Measurements from ENCODE around the gene C1orf159.

C1orf159 gene

GRCh38 chr1:1132956-1133750, 17.3 kb upstream of the C1orf159 start:
- peaks cover 28 to 59% of the 10 kb centered on the region in 2 donors for H3K4me1 ChIP-seq (ENCODE audit: control insufficient read depth in 2 of 2, insufficient read depth in 2 of 2, low read length in 2 of 2)
- no peaks in the 10 kb centered on the region for H3K36me3 ChIP-seq (ENCODE audit: control insufficient read depth in 2 of 2, insufficient read depth in 2 of 2, low read length in 2 of 2)
- peak overlapping the region; percentile 70 to 73 for H3K4me3 ChIP-seq (ENCODE audit: low read length in 2 of 2)
- H3K9ac ChIP-seq (ENCODE audit: low read depth in 1 of 2, low read length in 2 of 2): peak overlapping the region; percentile 63 to 90
- H3K27me3 ChIP-seq (ENCODE audit: control insufficient read depth in 2 of 2, insufficient read depth in 2 of 2, low read length in 2 of 2): no peaks in the 10 kb centered on the region
- peak overlapping the region; percentile 94 to 98 for H3K27ac ChIP-seq (ENCODE audit: low read depth in 2 of 2, low read length in 2 of 2)
- H3K9me3 ChIP-seq (ENCODE audit: control insufficient read depth in 2 of 2, low read length in 2 of 2): no peaks in the 10 kb centered on the region

GRCh38 chr1:1132042-1132950, 16.4 kb upstream of the C1orf159 start:
- Histone ChIP-seq H3K9ac (ENCODE audit: low read depth in 1 of 2, low read length in 2 of 2) (peak overlapping the region; percentile 63 to 90), H3K27me3 (ENCODE audit: control insufficient read depth in 2 of 2, insufficient read depth in 2 of 2, low read length in 2 of 2) (no peaks in the 10 kb centered on the region), H3K36me3 (ENCODE audit: control insufficient read depth in 2 of 2, insufficient read depth in 2 of 2, low read length in 2 of 2) (no peaks in the 10 kb centered on the region), H3K4me3 (ENCODE audit: low read length in 2 of 2) (peak overlapping the region; percentile 70 to 73), H3K4me1 (ENCODE audit: control insufficient read depth in 2 of 2, insufficient read depth in 2 of 2, low read length in 2 of 2) (peaks cover 23 to 62% of the 10 kb centered on the region in 2 donors), H3K27ac (ENCODE audit: low read depth in 2 of 2, low read length in 2 of 2) (peak overlapping the region; percentile 94 to 98), H3K9me3 (ENCODE audit: control insufficient read depth in 2 of 2, low read length in 2 of 2) (no peaks in the 10 kb centered on the region)

- Histone ChIP-seq H3K9ac (ENCODE audit: low read depth in 1 of 2, low read length in 2 of 2) (peak overlapping the region; percentile 81 to 91), H3K4me1 (ENCODE audit: control insufficient read depth in 2 of 2, insufficient read depth in 2 of 2, low read length in 2 of 2) (peaks cover 22 to 64% of the 10 kb centered on the region in 2 donors), H3K36me3 (ENCODE audit: control insufficient read depth in 2 of 2, insufficient read depth in 2 of 2, low read length in 2 of 2) (no peaks in the 10 kb centered on the region), H3K9me3 (ENCODE audit: control insufficient read depth in 2 of 2, low read length in 2 of 2) (no peaks in the 10 kb centered on the region), H3K27me3 (ENCODE audit: control insufficient read depth in 2 of 2, insufficient read depth in 2 of 2, low read length in 2 of 2) (no peaks in the 10 kb centered on the region), H3K27ac (ENCODE audit: low read depth in 2 of 2, low read length in 2 of 2) (peak overlapping the region; percentile 94 to 96), H3K4me3 (ENCODE audit: low read length in 2 of 2) (peak overlapping the region; percentile 70 to 72)
Observed at GRCh38 chr1:1130206-1131120, 14.6 kb upstream of the C1orf159 start.

GRCh38 chr1:1129381-1129821, 13.5 kb upstream of the C1orf159 start:
- Histone ChIP-seq H3K36me3 (ENCODE audit: control insufficient read depth in 2 of 2, insufficient read depth in 2 of 2, low read length in 2 of 2) (no peaks in the 10 kb centered on the region), H3K9me3 (ENCODE audit: control insufficient read depth in 2 of 2, low read length in 2 of 2) (no peaks in the 10 kb centered on the region), H3K9ac (ENCODE audit: low read depth in 1 of 2, low read length in 2 of 2) (peak overlapping the region; percentile 83 to 91), H3K4me1 (ENCODE audit: control insufficient read depth in 2 of 2, insufficient read depth in 2 of 2, low read length in 2 of 2) (peaks cover 23 to 64% of the 10 kb centered on the region in 2 donors), H3K4me3 (ENCODE audit: low read length in 2 of 2) (peak overlapping the region; percentile 70 to 72), H3K27me3 (ENCODE audit: control insufficient read depth in 2 of 2, insufficient read depth in 2 of 2, low read length in 2 of 2) (no peaks in the 10 kb centered on the region), H3K27ac (ENCODE audit: low read depth in 2 of 2, low read length in 2 of 2) (peak overlapping the region; percentile 94 to 96)

- Histone ChIP-seq H3K27ac (ENCODE audit: low read depth in 2 of 2, low read length in 2 of 2) (peak overlapping the region; percentile 94 to 96), H3K4me1 (ENCODE audit: control insufficient read depth in 2 of 2, insufficient read depth in 2 of 2, low read length in 2 of 2) (peaks cover 27 to 66% of the 10 kb centered on the region in 2 donors), H3K36me3 (ENCODE audit: control insufficient read depth in 2 of 2, insufficient read depth in 2 of 2, low read length in 2 of 2) (no peaks in the 10 kb centered on the region), H3K9me3 (ENCODE audit: control insufficient read depth in 2 of 2, low read length in 2 of 2) (no peaks in the 10 kb centered on the region), H3K27me3 (ENCODE audit: control insufficient read depth in 2 of 2, insufficient read depth in 2 of 2, low read length in 2 of 2) (no peaks in the 10 kb centered on the region), H3K4me3 (ENCODE audit: low read length in 2 of 2) (peak overlapping the region; percentile 70 to 72), H3K9ac (ENCODE audit: low read depth in 1 of 2, low read length in 2 of 2) (peak overlapping the region; percentile 85 to 91)
Observed at GRCh38 chr1:1128454-1129139, 12.7 kb upstream of the C1orf159 start.

GRCh38 chr1:1127551-1128451, 11.9 kb upstream of the C1orf159 start:
- no peaks in the 10 kb centered on the region for H3K36me3 ChIP-seq (ENCODE audit: control insufficient read depth in 2 of 2, insufficient read depth in 2 of 2, low read length in 2 of 2)
- no peaks in the 10 kb centered on the region for H3K27me3 ChIP-seq (ENCODE audit: control insufficient read depth in 2 of 2, insufficient read depth in 2 of 2, low read length in 2 of 2)
- peak overlapping the region; percentile 70 to 72 for H3K4me3 ChIP-seq (ENCODE audit: low read length in 2 of 2)
- no peaks in the 10 kb centered on the region for H3K9me3 ChIP-seq (ENCODE audit: control insufficient read depth in 2 of 2, low read length in 2 of 2)
- peaks cover 29 to 66% of the 10 kb centered on the region in 2 donors for H3K4me1 ChIP-seq (ENCODE audit: control insufficient read depth in 2 of 2, insufficient read depth in 2 of 2, low read length in 2 of 2)
- peak overlapping the region; percentile 85 to 91 for H3K9ac ChIP-seq (ENCODE audit: low read depth in 1 of 2, low read length in 2 of 2)
- peak overlapping the region; percentile 94 to 96 for H3K27ac ChIP-seq (ENCODE audit: low read depth in 2 of 2, low read length in 2 of 2)

- no peaks in the 10 kb centered on the region for H3K36me3 ChIP-seq (ENCODE audit: control insufficient read depth in 2 of 2, insufficient read depth in 2 of 2, low read length in 2 of 2)
- H3K9me3 ChIP-seq (ENCODE audit: control insufficient read depth in 2 of 2, low read length in 2 of 2): no peaks in the 10 kb centered on the region
- H3K4me3 ChIP-seq (ENCODE audit: low read length in 2 of 2): peak overlapping the region; percentile 41 to 54
- peak overlapping the region; percentile 94 to 96 for H3K27ac ChIP-seq (ENCODE audit: low read depth in 2 of 2, low read length in 2 of 2)
- peaks cover 41 to 66% of the 10 kb centered on the region in 2 donors for H3K4me1 ChIP-seq (ENCODE audit: control insufficient read depth in 2 of 2, insufficient read depth in 2 of 2, low read length in 2 of 2)
- H3K9ac ChIP-seq (ENCODE audit: low read depth in 1 of 2, low read length in 2 of 2): peak overlapping the region; percentile 70 to 79
- no peaks in the 10 kb centered on the region for H3K27me3 ChIP-seq (ENCODE audit: control insufficient read depth in 2 of 2, insufficient read depth in 2 of 2, low read length in 2 of 2)
Observed at GRCh38 chr1:1125945-1126344, 10.1 kb upstream of the C1orf159 start.

- peak overlapping the region; percentile 44 to 54 for H3K4me3 ChIP-seq (ENCODE audit: low read length in 2 of 2)
- H3K36me3 ChIP-seq (ENCODE audit: control insufficient read depth in 2 of 2, insufficient read depth in 2 of 2, low read length in 2 of 2): no peaks in the 10 kb centered on the region
- peak overlapping the region; percentile 70 to 79 for H3K9ac ChIP-seq (ENCODE audit: low read depth in 1 of 2, low read length in 2 of 2)
- peak overlapping the region; percentile 94 to 96 for H3K27ac ChIP-seq (ENCODE audit: low read depth in 2 of 2, low read length in 2 of 2)
- H3K9me3 ChIP-seq (ENCODE audit: control insufficient read depth in 2 of 2, low read length in 2 of 2): no peaks in the 10 kb centered on the region
- H3K4me1 ChIP-seq (ENCODE audit: control insufficient read depth in 2 of 2, insufficient read depth in 2 of 2, low read length in 2 of 2): peaks cover 41 to 66% of the 10 kb centered on the region in 2 donors
- no peaks in the 10 kb centered on the region for H3K27me3 ChIP-seq (ENCODE audit: control insufficient read depth in 2 of 2, insufficient read depth in 2 of 2, low read length in 2 of 2)
Observed at GRCh38 chr1:1124786-1125642, 9.1 kb upstream of the C1orf159 start.
